TTC549 (cell line): Measurements from ENCODE around the gene C17orf58.
"Not testable (repeated sequence)": the region's sequence is repeated elsewhere in the genome, so short reads cannot be mapped to it uniquely, and the experiment has no call there.

Source experiments
- FAIRE-seq: peaks from 2 replicates; lab custom pipeline; 2012; peaks lifted over from hg19 to GRCh38; lab: Jason Lieb, UNC

C17orf58 gene

GRCh38 chr17:67996301-67997171, at the start of gene C17orf58:
C17orf58 (minus strand) TSS chr17:67996469; CDS start chr17:67996198, 271 bp downstream.
- FAIRE-seq = not testable (repeated sequence)

GRCh38 chr17:68036304-68037147, 40.3 kb upstream of the C17orf58 start:
- no peak for FAIRE-seq

- FAIRE-seq = no peak
Observed at GRCh38 chr17:68035523-68036303, 39.4 kb upstream of the C17orf58 start, which contains the start of gene KPNA2. KPNA2 (plus strand) TSS chr17:68035735; CDS start chr17:68037133, 1,398 bp downstream.

GRCh38 chr17:68035131-68035522, 38.9 kb upstream of the C17orf58 start:
- peak; percentile 80 for FAIRE-seq

- no peak for FAIRE-seq
Observed at GRCh38 chr17:68034452-68034776, 38.1 kb upstream of the C17orf58 start.

GRCh38 chr17:68033636-68034451, 37.6 kb upstream of the C17orf58 start:
- peak; percentile 91 for FAIRE-seq

GRCh38 chr17:68029512-68030215, 33.4 kb upstream of the C17orf58 start:
- FAIRE-seq = no peak

- FAIRE-seq = not testable (repeated sequence)
Observed at GRCh38 chr17:68022547-68022946, 26.3 kb upstream of the C17orf58 start.

- FAIRE-seq = no peak
Observed at GRCh38 chr17:68021963-68022362, 25.7 kb upstream of the C17orf58 start.

- FAIRE-seq = not testable (repeated sequence)
Observed at GRCh38 chr17:68020791-68021190, 24.5 kb upstream of the C17orf58 start.

GRCh38 chr17:68020409-68020756, 24.1 kb upstream of the C17orf58 start:
- no peak for FAIRE-seq

GRCh38 chr17:68019675-68020408, 23.6 kb upstream of the C17orf58 start:
- FAIRE-seq = no peak

- no peak for FAIRE-seq
Observed at GRCh38 chr17:68019336-68019674, 23.0 kb upstream of the C17orf58 start.

- not testable (repeated sequence) for FAIRE-seq
Observed at GRCh38 chr17:68018493-68018892, 22.2 kb upstream of the C17orf58 start.

- no peak for FAIRE-seq
Observed at GRCh38 chr17:68016838-68017237, 20.6 kb upstream of the C17orf58 start.

- no peak for FAIRE-seq
Observed at GRCh38 chr17:68015081-68015723, 18.9 kb upstream of the C17orf58 start.

- no peak for FAIRE-seq
Observed at GRCh38 chr17:68013385-68013784, 17.1 kb upstream of the C17orf58 start.

- FAIRE-seq = no peak
Observed at GRCh38 chr17:68011199-68011665, 15.0 kb upstream of the C17orf58 start.

- no peak for FAIRE-seq
Observed at GRCh38 chr17:68006797-68007196, 10.5 kb upstream of the C17orf58 start.

- no peak for FAIRE-seq
Observed at GRCh38 chr17:68004201-68004600, 7.9 kb upstream of the C17orf58 start.
